DOHH2 (cell line): Measurements from ENCODE around the gene HDAC10.

ENCODE experiments used
- H3F3A ChIP-seq: fragments of 200-600 bp; sonication (generic), shearing (Covaris generic); 2 replicates; pipeline ENCODE4 v1.6.0; 2016; ENCODE audit warnings: antibody characterized with exemption, mild to moderate bottlenecking; ENCODE audit not compliant: control insufficient read depth, insufficient read depth
- H3K27ac ChIP-seq: fragments of 200-600 bp; sonication (generic); 2 replicates; pipeline ENCODE4 v1.5.1; 2014; ENCODE audit warnings: low read depth, mild to moderate bottlenecking, low read length, moderate library complexity
- H3K27me3 ChIP-seq: fragments of 200-600 bp; sonication (generic); 2 replicates; pipeline ENCODE4 v1.6.1; 2014; ENCODE audit warnings: mild to moderate bottlenecking, low read length, mixed read lengths; ENCODE audit not compliant: control insufficient read depth
- H3K36me3 ChIP-seq: fragments of 200-600 bp; sonication (generic); 2 replicates; pipeline ENCODE4 v1.6.1; 2014; ENCODE audit warnings: mild to moderate bottlenecking, low read length, moderate library complexity, mixed read lengths; ENCODE audit not compliant: control insufficient read depth
- H3K4me1 ChIP-seq: fragments of 200-600 bp; sonication (generic); 2 replicates; pipeline ENCODE4 v1.6.1; 2014; ENCODE audit warnings: mild to moderate bottlenecking, low read length, mixed read lengths; ENCODE audit not compliant: control insufficient read depth
- H3K4me2 ChIP-seq: fragments of 200-600 bp; sonication (generic); 2 replicates; pipeline ENCODE4 v1.6.0; 2014; ENCODE audit warnings: mild to moderate bottlenecking, low read length, moderate library complexity
- H3K4me3 ChIP-seq: fragments of 200-600 bp; sonication (generic); 2 replicates; pipeline ENCODE4 v1.5.1; 2014; ENCODE audit warnings: mild to moderate bottlenecking, low read length, mixed read lengths
- H3K79me2 ChIP-seq: fragments of 200-600 bp; sonication (generic); 2 replicates; pipeline ENCODE4 v1.6.1; 2014; ENCODE audit warnings: mild to moderate bottlenecking, low read length, mixed read lengths; ENCODE audit not compliant: control insufficient read depth
- H3K9me2 ChIP-seq: fragments of 200-600 bp; sonication (generic); replicated peaks from 2 replicates; pipeline ENCODE4 v1.6.1; 2014; ENCODE audit warnings: mild to moderate bottlenecking, low read length, mixed read lengths; ENCODE audit not compliant: control insufficient read depth
- H3K9me3 ChIP-seq: fragments of 200-600 bp; sonication (generic); 2 replicates; pipeline ENCODE4 v1.6.1; 2014; ENCODE audit warnings: antibody characterized with exemption, low read length, mixed read lengths; ENCODE audit not compliant: control insufficient read depth, insufficient read depth
- H4K20me1 ChIP-seq: fragments of 200-600 bp; sonication (generic); 2 replicates; pipeline ENCODE4 v1.6.0; 2014; ENCODE audit warnings: low read depth, mild to moderate bottlenecking, antibody characterized with exemption, low read length, moderate library complexity; ENCODE audit not compliant: control insufficient read depth, insufficient read depth
- EZH2phosphoT487 ChIP-seq: fragments of 200-600 bp; sonication (generic); IDR thresholded peaks from 2 replicates; pipeline ENCODE4 v1.6.1; 2017; ENCODE audit warnings: borderline replicate concordance, mild to moderate bottlenecking, antibody characterized with exemption, low read length, moderate library complexity, mixed read lengths
- TF ChIP-seq, protein P1 (sequence below): fragments of 200-600 bp; sonication (generic); IDR thresholded peaks from one replicate; pipeline ENCODE4 v1.5.1; 2014; ENCODE audit warnings: antibody characterized with exemption, mild to moderate bottlenecking, low read depth, low read length; ENCODE audit not compliant: poor library complexity, severe bottlenecking

Gene HDAC10

DNA sequence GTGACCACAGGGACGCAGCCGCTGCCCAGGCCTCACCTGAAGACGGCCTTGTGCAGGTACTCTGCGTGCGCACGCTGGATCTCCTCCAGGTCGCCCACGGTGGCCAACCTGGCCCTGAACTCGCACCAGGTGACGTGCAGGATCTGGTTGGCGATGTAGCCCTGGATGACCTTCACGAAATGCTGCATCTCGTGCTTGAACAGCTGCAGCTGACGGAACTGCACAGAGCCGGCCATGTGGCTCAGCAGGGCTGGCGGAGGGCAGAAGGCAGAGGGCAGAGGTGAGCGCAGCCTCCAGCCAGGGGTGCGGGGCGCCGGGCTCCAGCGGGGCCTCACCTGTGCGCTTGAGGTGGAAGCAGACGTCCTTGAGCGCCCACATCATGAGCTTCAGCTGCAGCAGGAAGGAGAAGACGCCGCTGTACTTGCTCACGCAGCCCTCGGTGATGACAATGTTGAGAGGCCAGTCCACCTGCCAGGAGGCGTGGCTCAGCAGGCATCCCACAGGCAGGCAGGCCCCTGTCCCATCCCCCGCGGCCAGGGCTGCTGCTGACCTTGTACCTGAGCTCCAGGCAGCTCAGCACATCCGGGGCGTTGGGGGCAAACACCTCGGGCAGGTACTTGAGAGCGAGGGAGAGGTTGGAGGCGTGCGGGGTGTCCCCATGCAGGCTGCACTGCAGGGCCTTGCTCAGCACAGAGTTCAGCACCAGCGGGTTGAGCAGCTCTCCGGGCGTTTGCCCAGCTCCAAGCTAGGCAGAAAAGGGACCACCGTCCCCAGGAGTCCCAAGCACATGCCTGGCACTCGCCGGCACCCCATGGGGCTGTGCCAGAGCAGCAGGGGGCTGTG, 32.7 kb downstream of the HDAC10 start:
- Histone ChIP-seq H3K79me2 (peaks cover 25% of the 10 kb centered on the region), H3K27me3 (no peaks in the 10 kb centered on the region), H3K4me1 (no peaks in the 10 kb centered on the region), H3K27ac (no peak overlapping the region), H3K9me2 (no peaks in the 10 kb centered on the region), H3K4me2 (no peak overlapping the region), H3K36me3 (peaks cover 92% of the 10 kb centered on the region), H3F3A (no peaks in the 10 kb centered on the region), H3K4me3 (no peak overlapping the region), H3K9me3 (no peaks in the 10 kb centered on the region), H4K20me1 (no peaks in the 10 kb centered on the region)
- TF ChIP-seq, protein P1, sequence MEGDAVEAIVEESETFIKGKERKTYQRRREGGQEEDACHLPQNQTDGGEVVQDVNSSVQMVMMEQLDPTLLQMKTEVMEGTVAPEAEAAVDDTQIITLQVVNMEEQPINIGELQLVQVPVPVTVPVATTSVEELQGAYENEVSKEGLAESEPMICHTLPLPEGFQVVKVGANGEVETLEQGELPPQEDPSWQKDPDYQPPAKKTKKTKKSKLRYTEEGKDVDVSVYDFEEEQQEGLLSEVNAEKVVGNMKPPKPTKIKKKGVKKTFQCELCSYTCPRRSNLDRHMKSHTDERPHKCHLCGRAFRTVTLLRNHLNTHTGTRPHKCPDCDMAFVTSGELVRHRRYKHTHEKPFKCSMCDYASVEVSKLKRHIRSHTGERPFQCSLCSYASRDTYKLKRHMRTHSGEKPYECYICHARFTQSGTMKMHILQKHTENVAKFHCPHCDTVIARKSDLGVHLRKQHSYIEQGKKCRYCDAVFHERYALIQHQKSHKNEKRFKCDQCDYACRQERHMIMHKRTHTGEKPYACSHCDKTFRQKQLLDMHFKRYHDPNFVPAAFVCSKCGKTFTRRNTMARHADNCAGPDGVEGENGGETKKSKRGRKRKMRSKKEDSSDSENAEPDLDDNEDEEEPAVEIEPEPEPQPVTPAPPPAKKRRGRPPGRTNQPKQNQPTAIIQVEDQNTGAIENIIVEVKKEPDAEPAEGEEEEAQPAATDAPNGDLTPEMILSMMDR = no peak
- TF ChIP-seq EZH2phosphoT487 = no peak

DNA sequence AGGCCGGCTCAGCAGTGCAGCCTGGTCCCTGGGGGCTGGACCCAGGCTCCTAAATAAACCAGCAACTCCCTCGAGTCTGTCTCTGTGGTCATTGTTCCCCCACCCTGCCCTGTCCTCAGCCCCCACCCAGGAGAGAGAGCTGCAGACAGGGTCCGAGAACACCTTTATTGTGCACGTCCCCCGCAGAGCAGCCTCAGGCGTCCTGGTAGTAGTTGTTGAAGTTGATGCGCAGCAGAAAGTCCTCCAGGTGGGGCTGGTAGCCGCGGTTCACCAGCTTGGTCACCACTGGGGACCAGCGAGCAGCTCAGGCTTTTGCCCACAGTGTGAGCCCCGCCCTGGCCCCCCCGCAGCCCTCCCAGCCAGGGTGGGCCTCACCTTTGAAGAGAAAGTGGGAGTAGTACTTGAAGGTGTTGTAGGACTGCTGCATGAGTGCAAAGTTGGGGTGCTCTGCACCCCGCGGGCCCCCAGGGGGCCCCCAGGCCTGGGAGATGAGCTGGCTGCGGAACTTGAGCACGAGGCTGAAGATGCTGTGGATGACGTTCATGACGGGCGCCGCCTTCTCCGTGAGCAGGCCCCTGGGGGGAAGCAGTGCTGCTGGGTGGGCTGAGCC, 33.4 kb downstream of the HDAC10 start:
- Histone ChIP-seq H3K27me3 (no peaks in the 10 kb centered on the region), H3F3A (no peaks in the 10 kb centered on the region), H3K36me3 (peaks cover 93% of the 10 kb centered on the region), H3K4me3 (no peak overlapping the region), H3K79me2 (peaks cover 32% of the 10 kb centered on the region), H3K4me2 (no peak overlapping the region), H3K9me2 (no peaks in the 10 kb centered on the region), H3K27ac (no peak overlapping the region), H3K4me1 (no peaks in the 10 kb centered on the region), H3K9me3 (no peaks in the 10 kb centered on the region), H4K20me1 (no peaks in the 10 kb centered on the region)
- TF ChIP-seq, protein P1 = no peak
- TF ChIP-seq EZH2phosphoT487 = no peak

DNA sequence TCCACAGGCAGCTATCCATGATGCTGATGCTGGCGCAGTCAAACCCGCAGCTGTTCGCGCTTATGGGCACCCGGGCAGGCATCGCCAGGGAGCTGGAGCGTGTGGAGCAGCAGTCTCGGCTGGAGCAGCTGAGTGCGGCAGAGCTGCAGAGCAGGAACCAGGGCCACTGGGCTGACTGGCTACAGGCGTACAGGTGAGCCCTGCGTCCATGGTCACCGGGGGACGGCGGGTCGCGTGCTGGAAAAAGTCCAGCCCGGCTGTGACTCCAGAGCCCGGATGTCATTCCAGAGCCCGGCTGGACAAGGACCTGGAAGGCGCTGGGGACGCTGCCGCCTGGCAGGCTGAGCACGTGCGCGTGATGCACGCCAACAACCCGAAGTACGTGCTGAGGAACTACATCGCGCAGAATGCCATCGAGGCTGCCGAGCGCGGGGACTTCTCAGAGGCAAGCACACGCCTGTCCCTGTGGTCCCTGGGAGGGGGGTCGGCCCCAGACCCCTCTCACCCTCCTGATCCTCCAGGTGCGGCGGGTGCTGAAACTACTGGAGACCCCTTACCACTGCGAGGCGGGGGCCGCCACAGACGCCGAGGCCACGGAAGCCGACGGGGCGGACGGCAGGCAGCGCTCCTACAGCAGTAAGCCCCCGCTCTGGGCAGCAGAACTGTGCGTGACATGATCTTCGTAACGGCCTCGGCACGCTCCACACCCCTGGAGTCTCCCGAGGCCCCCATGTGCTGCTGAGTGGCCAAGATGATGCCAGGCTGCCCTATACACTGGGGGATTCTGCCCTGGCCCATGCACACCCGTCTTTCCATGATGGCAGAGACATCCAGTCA, 34.2 kb downstream of the HDAC10 start:
- H4K20me1 ChIP-seq = peaks cover 3% of the 10 kb centered on the region; the same call in 1 of the 2 replicates
- no peak overlapping the region for H3K4me3 ChIP-seq
- no peaks in the 10 kb centered on the region for H3K9me2 ChIP-seq
- no peaks in the 10 kb centered on the region for H3K9me3 ChIP-seq
- peaks cover 40% of the 10 kb centered on the region for H3K79me2 ChIP-seq
- no peak for TF ChIP-seq EZH2phosphoT487
- TF ChIP-seq, protein P1 = no peak
- no peak overlapping the region for H3K4me2 ChIP-seq
- peaks cover 93% of the 10 kb centered on the region for H3K36me3 ChIP-seq
- H3K27ac ChIP-seq = no peak overlapping the region
- H3K27me3 ChIP-seq = no peaks in the 10 kb centered on the region
- H3K4me1 ChIP-seq = no peaks in the 10 kb centered on the region
- H3F3A ChIP-seq = no peaks in the 10 kb centered on the region
